C4-2B (cell line): ENCODE data around the gene USP34.

Experiments
- ZFX ChIP-seq: fragments of 450-650 bp; IDR thresholded peaks from 2 replicates; pipeline ENCODE4 v1.6.1; 2017
- TF ChIP-seq, protein P1 (sequence below): fragments of 450-650 bp; conservative IDR thresholded peaks from 2 replicates; pipeline ENCODE4 v1.5.1; 2017; ENCODE audit warnings: mild to moderate bottlenecking

DNA sequence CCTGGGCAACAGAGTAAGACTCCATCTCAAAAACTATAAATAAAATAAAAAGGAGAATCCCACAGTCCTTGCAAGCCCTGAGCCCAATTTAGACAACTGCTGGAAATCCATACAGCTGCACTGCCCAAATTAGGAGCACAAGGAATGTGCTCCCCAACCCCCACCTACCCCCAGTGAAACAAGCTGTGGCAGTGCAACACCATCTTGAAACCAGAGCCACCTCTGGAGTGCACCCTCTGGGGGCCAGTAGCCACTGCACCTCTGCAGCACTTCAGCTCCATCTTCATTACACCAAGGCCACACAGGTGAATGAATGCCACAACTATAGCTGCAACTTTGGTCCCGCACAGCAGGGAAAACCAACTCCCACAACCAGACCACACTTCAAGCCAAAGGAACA lies 37.3 kb downstream of the USP34 start:
- TF ChIP-seq, protein P1, sequence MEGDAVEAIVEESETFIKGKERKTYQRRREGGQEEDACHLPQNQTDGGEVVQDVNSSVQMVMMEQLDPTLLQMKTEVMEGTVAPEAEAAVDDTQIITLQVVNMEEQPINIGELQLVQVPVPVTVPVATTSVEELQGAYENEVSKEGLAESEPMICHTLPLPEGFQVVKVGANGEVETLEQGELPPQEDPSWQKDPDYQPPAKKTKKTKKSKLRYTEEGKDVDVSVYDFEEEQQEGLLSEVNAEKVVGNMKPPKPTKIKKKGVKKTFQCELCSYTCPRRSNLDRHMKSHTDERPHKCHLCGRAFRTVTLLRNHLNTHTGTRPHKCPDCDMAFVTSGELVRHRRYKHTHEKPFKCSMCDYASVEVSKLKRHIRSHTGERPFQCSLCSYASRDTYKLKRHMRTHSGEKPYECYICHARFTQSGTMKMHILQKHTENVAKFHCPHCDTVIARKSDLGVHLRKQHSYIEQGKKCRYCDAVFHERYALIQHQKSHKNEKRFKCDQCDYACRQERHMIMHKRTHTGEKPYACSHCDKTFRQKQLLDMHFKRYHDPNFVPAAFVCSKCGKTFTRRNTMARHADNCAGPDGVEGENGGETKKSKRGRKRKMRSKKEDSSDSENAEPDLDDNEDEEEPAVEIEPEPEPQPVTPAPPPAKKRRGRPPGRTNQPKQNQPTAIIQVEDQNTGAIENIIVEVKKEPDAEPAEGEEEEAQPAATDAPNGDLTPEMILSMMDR, result no peak
- no peak for TF ChIP-seq ZFX
